Fibroblast of mammary gland (primary cell): Measurements from ENCODE around the gene CNEP1R1.

ENCODE experiments used
- DNase-seq: peaks from one replicate; pipeline ENCODE4 v3.0.0-alpha.2; 2010; ENCODE audit warnings: low read depth
- H3K4me3 ChIP-seq: 2 replicates; pipeline ENCODE4 v1.5.1; 2011; ENCODE audit warnings: low read depth, mild to moderate bottlenecking, low read length, moderate library complexity; ENCODE audit not compliant: control insufficient read depth
- CTCF ChIP-seq: conservative IDR thresholded peaks from 2 replicates; pipeline ENCODE4 v1.5.1; 2011; ENCODE audit warnings: low read depth, low read length, inconsistent platforms; ENCODE audit not compliant: control insufficient read depth, insufficient read depth

The CNEP1R1 gene

GRCh38 chr16:50024684-50025536 is at the start of gene CNEP1R1:
Gene CNEP1R1 (plus strand): TSS chr16:50025225. CDS start chr16:50025316, 91 bp downstream.
- peak within 1 kb of the TSS; percentile 95 for H3K4me3 ChIP-seq
- peak; percentile 97 for DNase-seq
- TF ChIP-seq CTCF, result peak; percentile 96

GRCh38 chr16:49977427-49977826 is 47.6 kb upstream of the CNEP1R1 start:
- no peak for DNase-seq
- TF ChIP-seq CTCF, result no peak
- H3K4me3 ChIP-seq, result no peak overlapping the region

GRCh38 chr16:49978569-49979326 is 46.3 kb upstream of the CNEP1R1 start:
- TF ChIP-seq CTCF, result no peak
- H3K4me3 ChIP-seq, result no peak overlapping the region
- DNase-seq, result no peak

- DNase-seq, result no peak
- H3K4me3 ChIP-seq, result no peak overlapping the region
- no peak for TF ChIP-seq CTCF
These were observed 44.9 kb upstream of the CNEP1R1 start for GRCh38 chr16:49980166-49980565.

GRCh38 chr16:49986351-49987124 is 38.5 kb upstream of the CNEP1R1 start:
- DNase-seq, result peak; percentile 18
- H3K4me3 ChIP-seq, result no peak overlapping the region
- TF ChIP-seq CTCF, result no peak

- no peak for DNase-seq
- TF ChIP-seq CTCF, result no peak
- no peak overlapping the region for H3K4me3 ChIP-seq
These were observed 37.6 kb upstream of the CNEP1R1 start for GRCh38 chr16:49987381-49987780.
